Psoas muscle (tissue), 8 donors: ENCODE measurements around the gene SLC7A14. TPM values are rescaled to one million over a fixed set of nuclear protein-coding genes. Genes with fewer than 3 reads are reported as not detected.

Experiments
- ATAC-seq, 4 donors: fragments of 200-7000 bp; cut with Tn5 transposase; one replicate each; pipeline ENCODE4 v1.9.1; 2020; ENCODE audit warnings: moderate library complexity in 3 of 4, mild to moderate bottlenecking in 2 of 4
- DNase-seq, 2 donors: peaks; one replicate each; pipeline ENCODE4 v3.0.0-alpha.2; 2020
- H3K27ac ChIP-seq: fragments of 200-600 bp; one replicate; pipeline ENCODE4 v1.8.0; 2022
- H3K27me3 ChIP-seq, 3 donors: fragments of 200-600 bp in 1 of 3; one replicate each; pipeline versions ENCODE4 v1.6.1 to v1.8.0; 2013 to 2022; ENCODE audit warnings: low read length in 2 of 3, mild to moderate bottlenecking in 2 of 3, moderate library complexity in 1 of 3; ENCODE audit not compliant: insufficient read depth in 3 of 3
- H3K36me3 ChIP-seq, 2 donors: fragments of 200-600 bp in 1 of 2; one replicate each; pipeline versions ENCODE4 v1.6.1 to v1.8.0; 2013 to 2022; ENCODE audit warnings: low read depth in 1 of 2, mild to moderate bottlenecking in 1 of 2, moderate library complexity in 1 of 2; ENCODE audit not compliant: insufficient read depth in 1 of 2
- H3K4me1 ChIP-seq: fragments of 200-600 bp; one replicate; pipeline ENCODE4 v1.8.0; 2022
- H3K4me3 ChIP-seq: fragments of 200-600 bp; one replicate; pipeline ENCODE4 v1.8.0; 2022; ENCODE audit warnings: mild to moderate bottlenecking
- H3K9me3 ChIP-seq: fragments of 200-600 bp; one replicate; pipeline ENCODE4 v1.8.0; 2022
- CTCF ChIP-seq: fragments of 200-600 bp; IDR thresholded peaks from one replicate; pipeline ENCODE4 v1.8.0; 2022; ENCODE audit warnings: antibody characterized with exemption
- WGBS, 3 donors: extraction: QIAGEN DNeasy Blood & Tissue Kit; methylation state at CpG; one replicate each; pipeline versions ENCODE4 v1.1.6 to v1.1.7; 2013; 5-methylcytosine and 5-hydroxymethylcytosine counted together
- intact Hi-C, 2 donors: fragments of 100-400 bp; cut with DNase I; formaldehyde crosslinking; loops; one replicate each; pipeline versions ENCODE4 v1.11.0 to v1.14.2; 2022
- polyA plus RNA-seq, 3 donors: library from polyadenylated mRNA; stranded (reverse); fragments of 200-250 nt; gene quantifications; one replicate each; pipeline ENCODE4 v1.2.3, GENCODE V29; 2013
- total RNA-seq, 4 donors: library from RNA; stranded (reverse); fragmentation: NEBNext Ultra II Directional in 2 of 4; extraction: Animal tissue kit (Norgen Biotek cat#: 25700) in 2 of 4; gene quantifications; one replicate each; pipeline versions ENCODE4 v1.2.1 to v1.2.4, GENCODE V29; 2021 to 2023
- donor health status: healthy with polysubstance abuse.
- donor health status: DM: no; HTN: no; CAD: no; lungs with moderate emphysema.
- donor health status: Bipolar disorder and iron deficiency.
- donor health status: healthy.
- donor health status: DM: yes; HTN: yes; CAD: no.
- donor health status: DM: no; HTN: no; CAD: no.
- donor health status: DM: no; HTN: no; CAD: no.
- donor health status: DM: yes; HTN: yes; CAD: no.

Gene SLC7A14
- total and polyA plus RNA-seq, 7 donors: under 0.01 to 0.04 (median 0.01) TPM; not detected in 4

- DNase-seq: no peak
- H3K27me3 ChIP-seq: no peaks in the 10 kb centered on the region
These were observed 19.5 kb downstream of the SLC7A14 start for GRCh38 chr3:170566413-170566812.

GRCh38 chr3:170565495-170565894 lies 20.4 kb downstream of the SLC7A14 start:
- TF ChIP-seq CTCF: no peak
- Histone ChIP-seq H3K4me1 (no peaks in the 10 kb centered on the region), H3K27ac (no peak overlapping the region), H3K4me3 (no peak overlapping the region), H3K27me3 (no peaks in the 10 kb centered on the region), H3K36me3 (no peaks in the 10 kb centered on the region), H3K9me3 (no peaks in the 10 kb centered on the region)
- DNase-seq: no peak
- 88 to 96% (median 94%) methylated on average over 2 of the region's 2 CpGs for WGBS, 3 donors
- no peak for ATAC-seq
- intact Hi-C loops: no loop called here

More at GRCh38 chr3:170566413-170566812, 19.5 kb downstream of the SLC7A14 start:
- Histone ChIP-seq H3K27ac (no peak overlapping the region), H3K36me3 (no peaks in the 10 kb centered on the region), H3K4me3 (no peak overlapping the region), H3K9me3 (no peaks in the 10 kb centered on the region), H3K4me1 (no peaks in the 10 kb centered on the region)
- WGBS, 3 donors: 85 to 91% (median 89%) methylated on average over 2 of the region's 2 CpGs
- intact Hi-C loops: no loop called here
- ATAC-seq: no peak
- no peak for TF ChIP-seq CTCF

GRCh38 chr3:170564664-170565063 lies 21.2 kb downstream of the SLC7A14 start:
- ATAC-seq (no peak), DNase-seq (no peak)
- no peak for TF ChIP-seq CTCF
- H3K9me3 ChIP-seq: no peaks in the 10 kb centered on the region
- no peaks in the 10 kb centered on the region for H3K4me1 ChIP-seq
- intact Hi-C loops: no loop called here
- H3K36me3 ChIP-seq: no peaks in the 10 kb centered on the region
- no peak overlapping the region for H3K27ac ChIP-seq
- 57 to 62% (median 59%) methylated on average over 2 of the region's 2 CpGs for WGBS, 3 donors
- H3K4me3 ChIP-seq: no peak overlapping the region
- H3K27me3 ChIP-seq: no peaks in the 10 kb centered on the region

GRCh38 chr3:170563712-170564423 lies 22.0 kb downstream of the SLC7A14 start:
- no peak overlapping the region for H3K4me3 ChIP-seq

More at GRCh38 chr3:170563712-170564423, 22.0 kb downstream of the SLC7A14 start:
- intact Hi-C loops: no loop called here
- WGBS, 3 donors: 50 to 57% (median 56%) methylated on average over 7 of the region's 7 CpGs
- no peak for DNase-seq
- no peaks in the 10 kb centered on the region for H3K9me3 ChIP-seq
- H3K27me3 ChIP-seq: no peaks in the 10 kb centered on the region
- H3K27ac ChIP-seq: no peak overlapping the region
- no peaks in the 10 kb centered on the region for H3K36me3 ChIP-seq
- TF ChIP-seq CTCF: no peak
- ATAC-seq: no peak
- no peaks in the 10 kb centered on the region for H3K4me1 ChIP-seq
